ENCODE data around the gene ELF5. TPM values are rescaled to one million over a fixed set of nuclear protein-coding genes. Genes with fewer than 3 reads are reported as not detected.

ELF5 gene
- total and polyA plus RNA-seq, 2 donors (not counting 3 experiments of a cell fraction or from before 2014, with no cell fraction given) = not detected

GRCh38 chr11:34478845-34479663 lies 34.5 kb downstream of the ELF5 start:
- CTCF ChIA-PET = interaction anchor here (1.9 kb wide), 1 partner anchor 13 kb away, joined by 6 read pairs; no protein-coding TSS in a partner anchor
- Histone ChIP-seq H3K4me2 (ENCODE audit: insufficient read depth, low read length) (no peak overlapping the region), H2AFZ (ENCODE audit: low read depth, low read length) (no peak overlapping the region), H4K20me1 (replicated peaks; ENCODE audit: control insufficient read depth, extremely low read depth, insufficient read depth, low read length) (no peaks in the 10 kb centered on the region), H3K4me1 (ENCODE audit: control insufficient read depth, extremely low read depth, insufficient read depth, low read length) (no peaks in the 10 kb centered on the region), H3K4me3 (replicated peaks in 1 of 3; ENCODE audit: insufficient read depth in 1 of 3, low read depth in 1 of 3, low read length in 3 of 3) (no peak overlapping the region), H3K9me3 (replicated peaks; ENCODE audit: control insufficient read depth, insufficient read depth, low read length) (no peaks in the 10 kb centered on the region), H3K27ac (ENCODE audit: insufficient read depth, low read depth, low read length) (no peak overlapping the region), H3K36me3 (ENCODE audit: control insufficient read depth in 2 of 2, extremely low read depth in 1 of 2, insufficient read depth in 2 of 2, low read length in 2 of 2) (no peaks in the 10 kb centered on the region), H3K9ac (replicated peaks; ENCODE audit: extremely low read depth, insufficient read depth, low read length) (no peak overlapping the region), H3K9me1 (replicated peaks; ENCODE audit: control insufficient read depth, extremely low read depth, insufficient read depth, low read length) (no peaks in the 10 kb centered on the region), H3K79me2 (ENCODE audit: control insufficient read depth, insufficient read depth, low read length) (no peaks in the 10 kb centered on the region), H3K27me3 (ENCODE audit: control insufficient read depth in 2 of 2, insufficient read depth in 2 of 2, low read length in 2 of 2) (peaks cover 3 to 9% of the 10 kb centered on the region in 2 experiments)
- TF ChIP-seq CTCF (IDR thresholded peaks at IDR 0.05; ENCODE audit: extremely low read depth in 1 of 2, insufficient read depth in 1 of 2, low read depth in 1 of 2, low read length in 2 of 2) (no peak), GATA2 (IDR thresholded peaks at IDR 0.05; ENCODE audit: insufficient read depth, insufficient read length, low read depth, low read length) (no peak), POLR2A (IDR thresholded peaks at IDR 0.05; ENCODE audit: low read depth, low read length) (no peak), MYC (IDR thresholded peaks at IDR 0.05; ENCODE audit: low read depth, low read length) (no peak), POLR2AphosphoS5 (IDR thresholded peaks at IDR 0.05; ENCODE audit: insufficient read depth, low read depth, low read length) (no peak), JUN (IDR thresholded peaks at IDR 0.05; ENCODE audit: borderline replicate concordance, insufficient read depth, insufficient read length, low read depth) (no peak), FOS (IDR thresholded peaks at IDR 0.05; ENCODE audit: borderline replicate concordance, insufficient read depth, low read length) (no peak), EZH2 (IDR thresholded peaks at IDR 0.05; ENCODE audit: borderline replicate concordance, low read depth, low read length, severe bottlenecking) (no peak), MAX (IDR thresholded peaks at IDR 0.05; ENCODE audit: insufficient read depth, insufficient read length) (no peak)
- intact Hi-C loops (cut with micrococcal nuclease) = no loop called here
- no peak for DNase-seq (ENCODE audit: low read depth, low spot score)
- no TSS peak for BruUV-seq (replicated peaks)
- dilution Hi-C loops (cut with MboI; ENCODE audit: extremely low pct_ligation_motif_present, low sequenced_read_pairs) = no loop called here
- POLR2A ChIA-PET = no interaction called here
- peak; percentile 43 for FAIRE-seq

Data from endothelial cell of umbilical vein (primary cell).